GM23338 (cell line): ENCODE data around the gene IER5L. TPM values are rescaled to one million over a fixed set of nuclear protein-coding genes. Genes with fewer than 3 reads are reported as not detected.

Experiments
- ATAC-seq: fragments of 200-7000 bp; cut with Tn5 transposase; 3 replicates; pipeline ENCODE4 v1.9.1; 2020
- DNase-seq: peaks from one replicate; pipeline ENCODE4 v3.0.0-alpha.2; 2015; ENCODE audit warnings: low spot score
- H2AFZ ChIP-seq: fragments of 200-600 bp; sonication (generic); 2 replicates; pipeline ENCODE4 v1.8.0; 2016; ENCODE audit warnings: antibody characterized with exemption, mild to moderate bottlenecking, moderate library complexity
- H3F3A ChIP-seq: fragments of 200-600 bp; sonication (generic); replicated peaks from 2 replicates; pipeline ENCODE4 v1.8.0; 2017; ENCODE audit warnings: antibody characterized with exemption, mixed run types, low read depth
- H3K27ac ChIP-seq: fragments of 200-600 bp; sonication (generic); 2 replicates; pipeline ENCODE4 v1.6.1; 2016; ENCODE audit warnings: low read depth
- H3K27me3 ChIP-seq: fragments of 200-600 bp; sonication (generic); 2 replicates; pipeline ENCODE4 v1.8.0; 2016; ENCODE audit warnings: mild to moderate bottlenecking, mixed run types, moderate library complexity; ENCODE audit not compliant: insufficient read depth
- H3K36me3 ChIP-seq: fragments of 200-600 bp; sonication (generic); 2 replicates; pipeline ENCODE4 v1.8.0; 2016; ENCODE audit warnings: mild to moderate bottlenecking; ENCODE audit not compliant: insufficient read depth
- H3K4me1 ChIP-seq: fragments of 200-600 bp; sonication (generic); 2 replicates; pipeline ENCODE4 v1.8.0; 2016; ENCODE audit warnings: mild to moderate bottlenecking, moderate library complexity; ENCODE audit not compliant: insufficient read depth
- H3K4me2 ChIP-seq: fragments of 200-600 bp; sonication (generic); 2 replicates; pipeline ENCODE4 v1.7.1; 2017; ENCODE audit warnings: mixed run types
- H3K4me3 ChIP-seq: fragments of 200-600 bp; sonication (generic); 2 replicates; pipeline ENCODE4 v1.6.1; 2016; ENCODE audit warnings: mixed run types
- H3K79me2 ChIP-seq: fragments of 200-600 bp; sonication (generic); replicated peaks from 2 replicates; pipeline ENCODE4 v1.8.0; 2017; ENCODE audit warnings: mild to moderate bottlenecking; ENCODE audit not compliant: insufficient read depth
- H3K9me2 ChIP-seq: fragments of 200-600 bp; sonication (generic); 2 replicates; pipeline ENCODE4 v1.8.0; 2017; ENCODE audit not compliant: insufficient read depth
- H4K20me1 ChIP-seq: fragments of 200-600 bp; sonication (generic); replicated peaks from 2 replicates; pipeline ENCODE4 v1.8.0; 2017; ENCODE audit warnings: mild to moderate bottlenecking; ENCODE audit not compliant: insufficient read depth
- H3K27ac Mint-ChIP-seq: 2 replicates; pipeline ENCODE4 v1.8.0; 2020; ENCODE audit warnings: inconsistent platforms, mild to moderate bottlenecking, moderate library complexity, mixed read lengths
- H3K27me3 Mint-ChIP-seq: 3 replicates; pipeline ENCODE4 v1.8.0; 2022; ENCODE audit warnings: low read depth, mild to moderate bottlenecking, moderate library complexity, mixed read lengths, inconsistent platforms; ENCODE audit not compliant: insufficient read depth, poor library complexity
- H3K36me3 Mint-ChIP-seq: 3 replicates; pipeline ENCODE4 v1.8.0; 2021; ENCODE audit warnings: low read depth, mild to moderate bottlenecking, inconsistent platforms, moderate library complexity, mixed read lengths
- H3K4me1 Mint-ChIP-seq: 3 replicates; pipeline ENCODE4 v1.8.0; 2020; ENCODE audit warnings: mild to moderate bottlenecking, inconsistent platforms, mixed read lengths
- H3K4me3 Mint-ChIP-seq: 3 replicates; pipeline ENCODE4 v1.8.0; 2021; ENCODE audit warnings: moderate library complexity, mild to moderate bottlenecking, inconsistent platforms, mixed read lengths
- H3K9me3 Mint-ChIP-seq: 3 replicates; pipeline ENCODE4 v1.8.0; 2020; ENCODE audit warnings: moderate library complexity, mild to moderate bottlenecking, inconsistent platforms, mixed read lengths
- CREB1 ChIP-seq: fragments of 250-450 bp; sonication (Bioruptor Pico); IDR thresholded peaks from 2 replicates; pipeline ENCODE4 v1.5.0; 2020; ENCODE audit warnings: low read depth, mild to moderate bottlenecking, moderate library complexity
- CTCF ChIP-seq, 2 experiments: fragments of 200-600 bp in 1 of 2; sonication (generic) in 1 of 2; conservative IDR thresholded peaks; 2 replicates each; pipeline versions ENCODE4 v1.5.1 to v1.6.1; 2016 to 2017; ENCODE audit warnings: antibody characterized with exemption in 2 of 2, low read depth in 2 of 2, mild to moderate bottlenecking in 2 of 2, moderate library complexity in 1 of 2
- ETS1 ChIP-seq: IDR thresholded peaks from 2 replicates; pipeline ENCODE4 v1.6.1; 2016; ENCODE audit warnings: antibody characterized with exemption
- EZH2 ChIP-seq: fragments of 200-600 bp; sonication (generic); IDR thresholded peaks from one replicate; pipeline ENCODE4 v1.8.0; 2017; ENCODE audit warnings: antibody characterized with exemption, mild to moderate bottlenecking, low read depth; ENCODE audit not compliant: unreplicated experiment
- EZH2phosphoT487 ChIP-seq: fragments of 200-600 bp; sonication (generic); IDR thresholded peaks from one replicate; pipeline ENCODE4 v1.8.1; 2018; ENCODE audit warnings: antibody characterized with exemption; ENCODE audit not compliant: unreplicated experiment
- JUNB ChIP-seq: IDR thresholded peaks from one replicate; pipeline ENCODE4 v1.6.1; 2016; ENCODE audit warnings: antibody characterized with exemption; ENCODE audit not compliant: unreplicated experiment
- NANOG ChIP-seq: IDR thresholded peaks from 2 replicates; pipeline ENCODE4 v1.6.1; 2016; ENCODE audit warnings: antibody characterized with exemption, borderline replicate concordance
- POLR2AphosphoS5 ChIP-seq: IDR thresholded peaks from 2 replicates; pipeline ENCODE4 v1.6.1; 2016; ENCODE audit warnings: antibody characterized with exemption, low read depth
- STAT1 ChIP-seq: IDR thresholded peaks from one replicate; pipeline ENCODE4 v1.6.1; 2016; ENCODE audit warnings: antibody characterized with exemption; ENCODE audit not compliant: unreplicated experiment
- ZNF462 ChIP-seq: fragments of 250-450 bp; sonication (Bioruptor Pico); IDR thresholded peaks from 2 replicates; pipeline ENCODE4 v1.5.0; 2020; ENCODE audit warnings: mild to moderate bottlenecking, moderate library complexity
- polyA plus RNA-seq: library from polyadenylated mRNA; unstranded; fragments of >200 nt; fragmentation: Nextera tagmentation; extraction: Ambion mirVana; gene quantifications from 2 replicates; pipeline ENCODE4 v1.2.1, GENCODE V29; 2016
- total RNA-seq: library from RNA; depleted of rRNA; stranded (reverse); fragments of >200 nt; shearing (Covaris generic); gene quantifications from 2 replicates; pipeline ENCODE4 v1.2.3, GENCODE V29; 2014
- TF ChIP-seq, protein P1 (sequence below): IDR thresholded peaks from one replicate; pipeline ENCODE4 v1.6.1; 2018; ENCODE audit warnings: antibody characterized with exemption; ENCODE audit not compliant: unreplicated experiment

IER5L gene
- total and polyA plus RNA-seq, 2 experiments from 2014 or later, result 0.19 to 0.90 TPM

- TF ChIP-seq EZH2phosphoT487, result no peak
- no peak for TF ChIP-seq POLR2AphosphoS5
- no peak for TF ChIP-seq ZNF462
- no peak for TF ChIP-seq JUNB
Measured at GRCh38 chr9:129154866-129155477, 23.1 kb downstream of the IER5L start (continued).

DNA sequence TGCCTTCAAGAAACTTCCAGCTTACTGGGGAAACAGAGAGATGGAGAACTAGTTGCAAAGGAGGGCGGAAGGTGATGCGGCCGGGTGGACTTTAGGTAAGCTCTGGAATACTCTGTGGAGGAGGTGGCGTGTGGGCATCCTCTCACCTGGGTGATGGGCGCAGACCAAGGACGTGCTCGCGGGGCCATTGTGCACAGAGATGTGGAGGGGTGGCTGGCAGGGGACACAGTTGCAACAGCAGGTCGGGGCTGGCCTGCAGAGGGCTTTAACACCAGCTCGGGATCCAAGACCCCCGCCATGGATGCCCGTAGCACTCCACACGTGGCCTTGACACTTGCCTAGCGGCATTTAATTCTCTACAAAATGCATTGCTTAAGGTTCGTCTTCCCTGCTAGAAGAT, 26.6 kb downstream of the IER5L start:
- Histone ChIP-seq H3F3A (no peaks in the 10 kb centered on the region), H3K36me3 (no peaks in the 10 kb centered on the region), H3K4me3 (no peak overlapping the region), H3K27me3 (no peaks in the 10 kb centered on the region), H3K9me2 (no peaks in the 10 kb centered on the region), H3K4me2 (no peak overlapping the region), H3K27ac (no peak overlapping the region), H3K4me1 (peaks cover 4% of the 10 kb centered on the region; the same call in 1 of the 2 replicates), H4K20me1 (peaks cover 5% of the 10 kb centered on the region), H3K79me2 (no peaks in the 10 kb centered on the region), H2AFZ (no peak overlapping the region)
- Mint-ChIP-seq H3K27ac (no peak overlapping the region), H3K36me3 (peaks cover 15% of the 10 kb centered on the region), H3K27me3 (peaks cover 7% of the 10 kb centered on the region), H3K9me3 (no peaks in the 10 kb centered on the region), H3K4me1 (peaks cover 10% of the 10 kb centered on the region), H3K4me3 (no peak overlapping the region)
- ATAC-seq (no peak), DNase-seq (no peak)
- TF ChIP-seq, protein P1, sequence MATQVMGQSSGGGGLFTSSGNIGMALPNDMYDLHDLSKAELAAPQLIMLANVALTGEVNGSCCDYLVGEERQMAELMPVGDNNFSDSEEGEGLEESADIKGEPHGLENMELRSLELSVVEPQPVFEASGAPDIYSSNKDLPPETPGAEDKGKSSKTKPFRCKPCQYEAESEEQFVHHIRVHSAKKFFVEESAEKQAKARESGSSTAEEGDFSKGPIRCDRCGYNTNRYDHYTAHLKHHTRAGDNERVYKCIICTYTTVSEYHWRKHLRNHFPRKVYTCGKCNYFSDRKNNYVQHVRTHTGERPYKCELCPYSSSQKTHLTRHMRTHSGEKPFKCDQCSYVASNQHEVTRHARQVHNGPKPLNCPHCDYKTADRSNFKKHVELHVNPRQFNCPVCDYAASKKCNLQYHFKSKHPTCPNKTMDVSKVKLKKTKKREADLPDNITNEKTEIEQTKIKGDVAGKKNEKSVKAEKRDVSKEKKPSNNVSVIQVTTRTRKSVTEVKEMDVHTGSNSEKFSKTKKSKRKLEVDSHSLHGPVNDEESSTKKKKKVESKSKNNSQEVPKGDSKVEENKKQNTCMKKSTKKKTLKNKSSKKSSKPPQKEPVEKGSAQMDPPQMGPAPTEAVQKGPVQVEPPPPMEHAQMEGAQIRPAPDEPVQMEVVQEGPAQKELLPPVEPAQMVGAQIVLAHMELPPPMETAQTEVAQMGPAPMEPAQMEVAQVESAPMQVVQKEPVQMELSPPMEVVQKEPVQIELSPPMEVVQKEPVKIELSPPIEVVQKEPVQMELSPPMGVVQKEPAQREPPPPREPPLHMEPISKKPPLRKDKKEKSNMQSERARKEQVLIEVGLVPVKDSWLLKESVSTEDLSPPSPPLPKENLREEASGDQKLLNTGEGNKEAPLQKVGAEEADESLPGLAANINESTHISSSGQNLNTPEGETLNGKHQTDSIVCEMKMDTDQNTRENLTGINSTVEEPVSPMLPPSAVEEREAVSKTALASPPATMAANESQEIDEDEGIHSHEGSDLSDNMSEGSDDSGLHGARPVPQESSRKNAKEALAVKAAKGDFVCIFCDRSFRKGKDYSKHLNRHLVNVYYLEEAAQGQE, result no peak
- TF ChIP-seq NANOG, result no peak
- TF ChIP-seq EZH2, result no peak
- TF ChIP-seq STAT1, result no peak
- no peak for TF ChIP-seq JUNB
- TF ChIP-seq CTCF (conservative IDR thresholded peaks at IDR 0.05; ENCODE audit: low read depth in 2 of 2), result no peak
- TF ChIP-seq ETS1, result no peak
- TF ChIP-seq CREB1, result no peak
- TF ChIP-seq EZH2phosphoT487, result no peak
